ENCODE data around the gene LEAP2.
"Not testable (repeated sequence)": the region's sequence is repeated elsewhere in the genome, so short reads cannot be mapped to it uniquely, and the experiment has no call there.

The LEAP2 gene

GRCh38 chr5:132841305-132841704, 32.2 kb upstream of the LEAP2 start:
- no peak for DNase-seq

GRCh38 chr5:132848270-132848669, 25.2 kb upstream of the LEAP2 start:
- no peak for DNase-seq

DNA sequence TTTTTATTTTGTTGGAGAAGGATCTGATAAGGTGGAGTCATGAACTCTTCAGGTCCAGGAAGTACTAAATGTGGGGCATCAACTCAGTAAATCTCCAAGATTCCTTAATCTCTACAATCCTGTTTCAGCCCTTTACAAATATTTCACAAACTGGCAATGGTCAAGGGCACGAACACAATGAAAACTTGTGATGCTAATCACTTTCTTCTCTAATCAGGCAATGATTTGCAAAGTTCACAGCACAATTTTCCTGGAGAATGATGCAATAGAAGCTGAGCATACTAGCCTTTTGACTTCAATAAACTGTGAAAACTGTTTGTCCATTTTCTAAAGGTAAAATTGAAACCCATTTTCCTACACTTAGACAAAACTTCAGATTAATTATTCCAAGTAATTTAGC, 24.1 kb upstream of the LEAP2 start:
- DNase-seq = no peak

DNA sequence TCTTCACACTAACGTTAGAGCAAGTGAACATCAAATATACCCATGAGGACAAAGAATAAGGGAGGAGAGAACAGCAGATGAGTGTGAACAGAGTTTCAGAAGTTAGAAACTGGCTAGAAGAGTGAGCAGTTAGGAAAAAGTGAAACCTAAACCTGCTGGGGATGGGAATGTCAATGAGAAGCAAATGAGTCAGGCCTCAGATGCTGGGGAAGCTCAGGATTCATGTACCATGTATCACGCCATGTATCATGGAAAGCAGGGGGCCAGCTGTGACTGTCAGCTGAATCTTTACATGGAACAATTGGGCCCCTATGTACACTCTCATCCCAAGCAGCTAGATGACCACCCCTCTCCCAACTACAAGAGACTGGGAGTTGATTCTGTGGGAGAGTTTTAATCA, 23.4 kb upstream of the LEAP2 start:
- no peak for DNase-seq

DNA sequence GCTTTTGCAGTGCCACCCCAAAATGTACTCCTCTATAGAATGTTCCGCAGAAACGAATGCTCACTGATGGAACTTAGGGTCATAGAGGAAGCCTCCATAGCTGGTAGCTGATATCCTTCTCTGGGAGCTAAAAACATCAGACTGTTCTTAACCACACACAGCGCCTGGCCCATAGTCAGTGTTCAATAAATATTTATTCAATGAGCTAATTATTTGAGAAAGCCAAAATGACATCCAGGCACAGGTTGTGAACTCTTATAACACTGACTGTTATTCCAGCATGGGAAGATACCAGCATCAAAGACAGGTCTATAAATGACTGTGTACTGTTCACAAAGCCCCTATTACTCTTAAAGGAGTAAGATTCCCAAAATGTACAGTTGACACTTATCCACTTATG, 20.1 kb upstream of the LEAP2 start:
- DNase-seq = no peak

GRCh38 chr5:132853790-132854189, 19.7 kb upstream of the LEAP2 start:
- no peak for DNase-seq

DNA sequence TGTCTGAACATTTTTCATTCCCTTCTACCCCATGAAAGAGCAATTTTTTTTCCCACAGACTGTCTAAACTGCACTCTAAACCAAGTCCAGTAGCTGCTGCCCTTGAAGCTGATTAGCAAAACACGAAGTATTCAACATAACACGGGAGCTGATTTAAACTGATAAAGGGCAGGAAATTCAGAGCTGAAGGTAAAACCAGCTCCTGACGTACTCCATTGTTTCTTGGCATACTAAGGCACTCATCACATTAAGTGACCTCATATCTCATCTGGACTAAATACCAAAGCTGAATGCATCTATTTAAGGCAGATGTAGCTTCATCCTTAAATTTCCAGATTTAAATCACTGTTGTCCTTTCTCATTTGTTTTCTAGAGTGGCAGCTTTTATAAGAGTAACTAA, 19.2 kb upstream of the LEAP2 start:
- no peak for DNase-seq

DNA sequence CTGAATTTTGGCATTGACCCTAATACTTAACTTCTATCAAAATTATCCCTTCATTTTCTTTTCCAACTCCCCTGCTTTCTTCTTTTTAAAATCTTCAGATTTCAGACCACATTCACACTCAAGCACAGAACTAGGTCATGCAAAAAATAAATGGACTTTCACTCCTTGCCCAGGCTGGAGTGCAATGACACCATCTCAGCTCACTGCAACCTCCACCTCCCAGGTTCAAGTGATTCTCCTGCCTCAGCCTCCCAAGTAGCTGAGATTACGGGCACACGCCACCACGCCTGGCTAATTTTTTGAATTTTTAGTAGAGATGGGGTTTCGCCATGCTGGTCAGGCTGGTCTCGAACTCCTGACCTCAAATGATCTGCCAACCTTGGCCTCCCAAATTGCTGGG, 18.5 kb upstream of the LEAP2 start:
- not testable (repeated sequence) for DNase-seq

- no peak for DNase-seq
These were observed 17.5 kb upstream of the LEAP2 start for GRCh38 chr5:132856011-132856410.

DNA sequence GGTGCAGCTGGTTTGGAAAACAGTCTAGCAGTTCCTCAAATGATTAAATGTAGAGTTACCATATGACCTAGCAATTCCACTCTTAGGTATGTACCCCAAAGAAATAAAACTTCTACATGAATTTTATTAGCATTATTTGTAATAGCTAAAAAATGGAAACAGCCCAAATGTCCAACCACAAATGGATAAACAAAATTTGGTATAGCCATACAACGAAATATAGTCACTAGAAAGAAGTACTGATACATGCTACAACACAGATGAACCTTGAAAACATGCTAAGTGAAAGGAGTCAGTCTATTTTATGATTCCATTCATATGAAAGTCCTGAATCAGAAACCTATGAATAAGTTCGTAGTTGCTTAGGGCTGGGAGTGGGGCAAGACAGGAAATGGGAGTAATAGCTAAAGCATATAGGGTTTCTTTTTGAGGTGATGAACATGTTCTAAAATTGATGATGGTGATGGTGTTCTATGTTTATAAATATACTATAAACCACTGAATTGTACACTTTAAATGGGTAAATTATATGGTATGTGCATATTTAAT, 13.5 kb upstream of the LEAP2 start:
- DNase-seq = no peak

DNA sequence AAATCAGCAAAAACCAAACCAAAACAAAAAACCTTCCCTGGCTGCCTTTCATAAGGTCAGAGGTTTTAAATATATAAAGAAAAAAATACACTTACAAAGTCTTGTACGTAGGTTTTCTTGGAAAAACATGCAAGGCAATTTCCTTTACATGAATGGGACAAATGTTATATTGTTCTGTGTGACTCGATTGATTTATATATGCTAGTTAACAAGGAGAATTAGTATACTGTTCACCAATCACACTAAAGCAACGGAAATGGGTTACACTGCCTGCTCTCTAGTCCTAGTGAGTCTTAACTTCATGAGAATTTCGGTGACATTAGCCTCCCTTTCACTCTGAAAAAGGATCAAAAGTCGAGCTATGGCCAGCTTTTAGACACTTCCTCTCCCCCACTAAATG, 12.7 kb upstream of the LEAP2 start:
- no peak for DNase-seq

GRCh38 chr5:132865668-132866341, 7.7 kb upstream of the LEAP2 start:
- no peak for DNase-seq

GRCh38 chr5:132866342-132867045, 7.0 kb upstream of the LEAP2 start, which contains the start of the genes GDF9 and UQCRQ:
Gene GDF9, minus strand, starts transcription at chr5:132866469. Its CDS starts 1,936 bp downstream, at chr5:132864533.
Gene UQCRQ, plus strand, starts transcription at chr5:132866642. Its CDS starts 240 bp downstream, at chr5:132866882.
- peak; percentile 94 for DNase-seq

- no peak for DNase-seq
These were observed 6.4 kb upstream of the LEAP2 start for GRCh38 chr5:132867046-132867451.

GRCh38 chr5:132868754-132869153, 4.7 kb upstream of the LEAP2 start:
- no peak for DNase-seq

GRCh38 chr5:132870801-132871200, 2.7 kb upstream of the LEAP2 start:
- no peak for DNase-seq

GRCh38 chr5:132871459-132872284, 1.8 kb upstream of the LEAP2 start:
- DNase-seq = no peak

- DNase-seq = no peak
These were observed 715 bp upstream of the LEAP2 start for GRCh38 chr5:132872788-132873118.

GRCh38 chr5:132873930-132874271, 433 bp downstream of the LEAP2 start:
- DNase-seq = no peak

GRCh38 chr5:132876020-132876759, 2.7 kb downstream of the LEAP2 start:
- DNase-seq = no peak

- DNase-seq = no peak
These were observed 4.0 kb downstream of the LEAP2 start for GRCh38 chr5:132877466-132877865.

- no peak for DNase-seq
These were observed 4.5 kb downstream of the LEAP2 start for GRCh38 chr5:132877938-132878337.

DNA sequence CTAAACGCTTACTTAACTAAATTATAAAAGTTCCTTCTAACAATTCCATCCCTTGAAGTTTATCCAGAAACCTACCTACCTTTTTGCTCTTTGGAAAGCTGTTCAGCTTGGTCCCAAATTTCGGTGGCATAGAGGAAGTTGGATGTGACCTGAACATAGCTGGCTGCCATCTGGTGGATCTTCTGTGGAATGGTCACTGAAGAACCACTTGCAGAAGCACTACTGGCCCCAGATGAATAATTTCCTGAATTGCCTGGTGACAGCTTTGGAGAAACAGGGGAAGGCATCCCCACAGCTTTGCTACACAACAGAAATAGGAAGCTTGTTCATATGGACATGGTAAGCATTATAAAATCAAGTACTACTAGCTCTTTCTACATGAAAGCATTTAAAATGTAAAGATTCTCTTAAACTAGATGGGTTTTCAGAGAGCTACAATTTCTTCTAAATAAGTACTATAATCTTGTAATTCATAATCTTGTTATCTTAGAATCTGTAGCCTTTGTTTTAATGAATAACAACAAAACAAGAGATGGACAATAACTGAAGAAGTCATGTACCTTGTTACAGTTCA, 9.9 kb downstream of the LEAP2 start:
- no peak for DNase-seq

All from NCI-H1436 treated with DMSO at 0.1 percent for 48 hours (cell line).